WTC11 (cell line): ENCODE results near the gene ZNF423. TPM values are rescaled to one million over a fixed set of nuclear protein-coding genes. Genes with fewer than 3 reads are reported as not detected.

Experiments used
- ATAC-seq: fragments of 200-7000 bp; cut with Tn5 transposase; 2 replicates; pipeline ENCODE4 v1.10.0; 2021; ENCODE audit warnings: mild to moderate bottlenecking, moderate library complexity
- CTCF ChIA-PET: fragments of 300-600 bp; sonication (Branson Sonifier 250); formaldehyde crosslinking; loops from one replicate; lab custom pipeline; 2021; ENCODE audit warnings: antibody characterized with exemption; lab: Charles Lee
- POLR2A ChIA-PET: fragments of 350-600 bp; sonication (Branson Sonifier 250); formaldehyde crosslinking; loops from one replicate; lab custom pipeline; 2021; ENCODE audit warnings: antibody characterized with exemption; lab: Charles Lee
- DNase-seq: peaks from one replicate; pipeline ENCODE4 v3.0.0; 2021; ENCODE audit warnings: low spot score
- H3K27ac Mint-ChIP-seq: 2 replicates; pipeline ENCODE4 v1.8.0; 2021; ENCODE audit warnings: mixed read lengths
- H3K27me3 Mint-ChIP-seq: 2 replicates; pipeline ENCODE4 v1.8.0; 2021; ENCODE audit warnings: low read depth, mild to moderate bottlenecking, moderate library complexity, mixed read lengths
- H3K36me3 Mint-ChIP-seq: 2 replicates; pipeline ENCODE4 v1.8.0; 2021; ENCODE audit warnings: mixed read lengths
- H3K4me1 Mint-ChIP-seq: 2 replicates; pipeline ENCODE4 v1.8.0; 2022; ENCODE audit warnings: mixed read lengths
- H3K4me3 Mint-ChIP-seq: 2 replicates; pipeline ENCODE4 v1.8.0; 2021; ENCODE audit warnings: mild to moderate bottlenecking, moderate library complexity, mixed read lengths
- H3K9me3 Mint-ChIP-seq: 2 replicates; pipeline ENCODE4 v1.8.0; 2021; ENCODE audit warnings: mixed read lengths
- AFF4 ChIP-seq: sonication (generic); formaldehyde crosslinking; IDR thresholded peaks from 2 replicates; pipeline ENCODE4 v1.8.1; 2023; ENCODE audit warnings: mild to moderate bottlenecking, missing genetic modification reagents, borderline replicate concordance
- CBFB ChIP-seq: sonication (generic); formaldehyde crosslinking; IDR thresholded peaks from 2 replicates; pipeline ENCODE4 v1.8.1; 2022; ENCODE audit warnings: mild to moderate bottlenecking, low read depth, missing genetic modification reagents
- CREM ChIP-seq: sonication (generic); formaldehyde crosslinking; IDR thresholded peaks from 2 replicates; pipeline ENCODE4 v1.8.1; 2022; ENCODE audit warnings: mild to moderate bottlenecking, missing genetic modification reagents, moderate library complexity
- ELF4 ChIP-seq: sonication (generic); formaldehyde crosslinking; IDR thresholded peaks from 2 replicates; pipeline ENCODE4 v1.8.1; 2022; ENCODE audit warnings: low read depth, mild to moderate bottlenecking, moderate library complexity, missing genetic modification reagents
- EMX1 ChIP-seq: fragments of 250-450 bp; sonication (Bioruptor Pico); IDR thresholded peaks from 2 replicates; pipeline ENCODE4 v1.8.0; 2021; ENCODE audit warnings: mild to moderate bottlenecking
- JAZF1 ChIP-seq: fragments of 250-450 bp; sonication (Bioruptor Pico); IDR thresholded peaks from 2 replicates; pipeline ENCODE4 v1.9.0; 2021; ENCODE audit warnings: moderate library complexity, mild to moderate bottlenecking, inconsistent platforms
- KAT7 ChIP-seq: sonication (generic); formaldehyde crosslinking; IDR thresholded peaks from 2 replicates; pipeline ENCODE4 v1.8.1; 2023; ENCODE audit warnings: missing genetic modification reagents, mild to moderate bottlenecking, borderline replicate concordance
- NR1H2 ChIP-seq: sonication (generic); formaldehyde crosslinking; IDR thresholded peaks from 2 replicates; pipeline ENCODE4 v1.9.0; 2021; ENCODE audit warnings: mild to moderate bottlenecking, moderate library complexity, missing genetic modification reagents
- NR2C2 ChIP-seq: sonication (generic); formaldehyde crosslinking; IDR thresholded peaks from 2 replicates; pipeline ENCODE4 v1.8.0; 2022; ENCODE audit warnings: mild to moderate bottlenecking, missing genetic modification reagents
- PRDM15 ChIP-seq: sonication (generic); formaldehyde crosslinking; IDR thresholded peaks from 2 replicates; pipeline ENCODE4 v1.8.0; 2022; ENCODE audit warnings: missing genetic modification reagents
- SMAD3 ChIP-seq: sonication (generic); formaldehyde crosslinking; IDR thresholded peaks from 2 replicates; pipeline ENCODE4 v1.8.0; 2022; ENCODE audit warnings: missing genetic modification reagents, mild to moderate bottlenecking, borderline replicate concordance
- STAT6 ChIP-seq: sonication (generic); formaldehyde crosslinking; conservative IDR thresholded peaks from 2 replicates; pipeline ENCODE4 v1.8.1; 2023; ENCODE audit warnings: mild to moderate bottlenecking, low read depth, missing genetic modification reagents, moderate library complexity
- TEAD1 ChIP-seq: sonication (generic); formaldehyde crosslinking; IDR thresholded peaks from 2 replicates; pipeline ENCODE4 v1.8.0; 2022; ENCODE audit warnings: mild to moderate bottlenecking, missing genetic modification reagents
- ZMAT4 ChIP-seq: fragments of 250-450 bp; sonication (Bioruptor Pico); IDR thresholded peaks from 2 replicates; pipeline ENCODE4 v1.9.0; 2021; ENCODE audit warnings: mild to moderate bottlenecking
- ZNF138 ChIP-seq: sonication (generic); formaldehyde crosslinking; conservative IDR thresholded peaks from 2 replicates; pipeline ENCODE4 v1.8.1; 2022; ENCODE audit warnings: mild to moderate bottlenecking, moderate library complexity, missing genetic modification reagents
- total RNA-seq: library from RNA; stranded (reverse); gene quantifications from 3 replicates; pipeline ENCODE4 v1.2.3, GENCODE V29; 2021
- TF ChIP-seq, protein P1 (sequence below): sonication (generic); formaldehyde crosslinking; IDR thresholded peaks from 2 replicates; pipeline ENCODE4 v1.8.0; 2022; ENCODE audit warnings: mild to moderate bottlenecking, missing genetic modification reagents
- TF ChIP-seq, protein P2 (sequence below): fragments of 250-450 bp; sonication (Bioruptor Pico); IDR thresholded peaks from 2 replicates; pipeline ENCODE4 v2.1.2; 2022; ENCODE audit warnings: mild to moderate bottlenecking, moderate library complexity
- TF ChIP-seq, protein P3 (sequence below): fragments of 250-450 bp; sonication (Bioruptor Pico); IDR thresholded peaks from 2 replicates; pipeline ENCODE4 v1.9.0; 2021; ENCODE audit warnings: mild to moderate bottlenecking, borderline replicate concordance

The ZNF423 gene
- total RNA-seq, 1 experiment from 2014 or later, result 38.8 TPM

DNA sequence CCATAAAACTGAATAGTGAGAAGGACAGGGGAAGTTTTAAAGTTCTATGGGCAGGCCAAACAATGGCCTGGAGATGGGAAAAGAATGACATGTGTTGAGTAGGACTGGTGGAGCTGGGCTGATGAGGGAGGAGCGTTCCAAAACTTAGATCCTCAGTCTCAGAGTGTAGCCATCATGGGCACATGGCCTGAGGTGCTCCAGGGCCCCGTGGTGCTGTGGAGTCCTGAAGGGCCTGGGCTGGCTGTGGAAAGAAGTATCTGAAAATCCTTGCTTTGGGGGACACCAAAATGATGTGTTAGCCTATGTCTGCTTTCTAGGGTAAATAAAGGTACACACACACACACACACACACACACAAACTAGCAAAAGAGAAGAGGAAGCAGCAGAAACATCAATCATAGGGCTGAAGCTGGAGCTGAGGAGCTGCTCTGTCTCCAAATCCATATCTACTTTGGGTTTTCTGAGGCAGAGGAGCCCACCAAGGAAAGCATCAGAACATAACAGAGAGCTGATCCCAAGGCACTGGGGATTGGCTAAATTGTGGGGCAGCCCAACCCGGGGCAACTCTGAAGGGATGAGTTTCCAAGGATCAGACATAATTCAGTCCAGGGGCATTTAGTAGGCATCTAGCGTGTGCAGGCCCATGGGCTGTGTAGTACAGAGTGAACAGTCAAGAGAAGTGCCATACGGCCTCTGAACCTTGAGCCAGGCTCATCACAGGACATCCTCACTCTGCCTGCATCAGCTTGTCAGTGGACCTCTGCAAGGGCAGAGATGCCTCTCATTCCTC lies 397.1 kb downstream of the ZNF423 start:
- ATAC-seq (no peak), DNase-seq (no peak)
- H3K4me1 Mint-ChIP-seq, result peaks cover 6% of the 10 kb centered on the region
- H3K9me3 Mint-ChIP-seq, result 0 out of 2 replicates have a peak, but pooled peaks cover 6% of the 10 kb centered on the region
- no peak overlapping the region for H3K27ac Mint-ChIP-seq
- H3K36me3 Mint-ChIP-seq, result no peaks in the 10 kb centered on the region
- H3K4me3 Mint-ChIP-seq, result no peak overlapping the region
- ChIA-PET POLR2A (no interaction called here), CTCF (no interaction called here)
- H3K27me3 Mint-ChIP-seq, result no peaks in the 10 kb centered on the region
- no peak for TF ChIP-seq SMAD3 (CRISPR knock-in tag)
- no peak for TF ChIP-seq PRDM15 (CRISPR knock-in tag)
- no peak for TF ChIP-seq KAT7 (CRISPR knock-in tag)
- TF ChIP-seq, protein P1, sequence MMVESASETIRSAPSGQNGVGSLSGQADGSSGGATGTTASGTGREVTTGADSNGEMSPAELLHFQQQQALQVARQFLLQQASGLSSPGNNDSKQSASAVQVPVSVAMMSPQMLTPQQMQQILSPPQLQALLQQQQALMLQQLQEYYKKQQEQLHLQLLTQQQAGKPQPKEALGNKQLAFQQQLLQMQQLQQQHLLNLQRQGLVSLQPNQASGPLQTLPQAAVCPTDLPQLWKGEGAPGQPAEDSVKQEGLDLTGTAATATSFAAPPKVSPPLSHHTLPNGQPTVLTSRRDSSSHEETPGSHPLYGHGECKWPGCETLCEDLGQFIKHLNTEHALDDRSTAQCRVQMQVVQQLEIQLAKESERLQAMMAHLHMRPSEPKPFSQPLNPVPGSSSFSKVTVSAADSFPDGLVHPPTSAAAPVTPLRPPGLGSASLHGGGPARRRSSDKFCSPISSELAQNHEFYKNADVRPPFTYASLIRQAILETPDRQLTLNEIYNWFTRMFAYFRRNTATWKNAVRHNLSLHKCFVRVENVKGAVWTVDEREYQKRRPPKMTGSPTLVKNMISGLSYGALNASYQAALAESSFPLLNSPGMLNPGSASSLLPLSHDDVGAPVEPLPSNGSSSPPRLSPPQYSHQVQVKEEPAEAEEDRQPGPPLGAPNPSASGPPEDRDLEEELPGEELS, result no peak
- no peak for TF ChIP-seq AFF4 (CRISPR knock-in tag)
- TF ChIP-seq, protein P2, sequence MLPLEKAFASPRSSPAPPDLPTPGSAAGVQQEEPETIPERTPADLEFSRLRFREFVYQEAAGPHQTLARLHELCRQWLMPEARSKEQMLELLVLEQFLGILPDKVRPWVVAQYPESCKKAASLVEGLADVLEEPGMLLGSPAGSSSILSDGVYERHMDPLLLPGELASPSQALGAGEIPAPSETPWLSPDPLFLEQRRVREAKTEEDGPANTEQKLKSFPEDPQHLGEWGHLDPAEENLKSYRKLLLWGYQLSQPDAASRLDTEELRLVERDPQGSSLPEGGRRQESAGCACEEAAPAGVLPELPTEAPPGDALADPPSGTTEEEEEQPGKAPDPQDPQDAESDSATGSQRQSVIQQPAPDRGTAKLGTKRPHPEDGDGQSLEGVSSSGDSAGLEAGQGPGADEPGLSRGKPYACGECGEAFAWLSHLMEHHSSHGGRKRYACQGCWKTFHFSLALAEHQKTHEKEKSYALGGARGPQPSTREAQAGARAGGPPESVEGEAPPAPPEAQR (CRISPR knock-in tag), result no peak
- no peak for TF ChIP-seq TEAD1
- TF ChIP-seq NR2C2, result no peak
- no peak for TF ChIP-seq ELF4 (CRISPR knock-in tag)
- no peak for TF ChIP-seq ZNF138 (CRISPR knock-in tag)
- no peak for TF ChIP-seq ZMAT4 (CRISPR knock-in tag)
- no peak for TF ChIP-seq STAT6
- no peak for TF ChIP-seq CBFB
- TF ChIP-seq NR1H2 (CRISPR knock-in tag), result no peak
- TF ChIP-seq CREM (CRISPR knock-in tag), result no peak
- no peak for TF ChIP-seq JAZF1 (CRISPR knock-in tag)
- no peak for TF ChIP-seq EMX1 (CRISPR knock-in tag)
- TF ChIP-seq, protein P3, sequence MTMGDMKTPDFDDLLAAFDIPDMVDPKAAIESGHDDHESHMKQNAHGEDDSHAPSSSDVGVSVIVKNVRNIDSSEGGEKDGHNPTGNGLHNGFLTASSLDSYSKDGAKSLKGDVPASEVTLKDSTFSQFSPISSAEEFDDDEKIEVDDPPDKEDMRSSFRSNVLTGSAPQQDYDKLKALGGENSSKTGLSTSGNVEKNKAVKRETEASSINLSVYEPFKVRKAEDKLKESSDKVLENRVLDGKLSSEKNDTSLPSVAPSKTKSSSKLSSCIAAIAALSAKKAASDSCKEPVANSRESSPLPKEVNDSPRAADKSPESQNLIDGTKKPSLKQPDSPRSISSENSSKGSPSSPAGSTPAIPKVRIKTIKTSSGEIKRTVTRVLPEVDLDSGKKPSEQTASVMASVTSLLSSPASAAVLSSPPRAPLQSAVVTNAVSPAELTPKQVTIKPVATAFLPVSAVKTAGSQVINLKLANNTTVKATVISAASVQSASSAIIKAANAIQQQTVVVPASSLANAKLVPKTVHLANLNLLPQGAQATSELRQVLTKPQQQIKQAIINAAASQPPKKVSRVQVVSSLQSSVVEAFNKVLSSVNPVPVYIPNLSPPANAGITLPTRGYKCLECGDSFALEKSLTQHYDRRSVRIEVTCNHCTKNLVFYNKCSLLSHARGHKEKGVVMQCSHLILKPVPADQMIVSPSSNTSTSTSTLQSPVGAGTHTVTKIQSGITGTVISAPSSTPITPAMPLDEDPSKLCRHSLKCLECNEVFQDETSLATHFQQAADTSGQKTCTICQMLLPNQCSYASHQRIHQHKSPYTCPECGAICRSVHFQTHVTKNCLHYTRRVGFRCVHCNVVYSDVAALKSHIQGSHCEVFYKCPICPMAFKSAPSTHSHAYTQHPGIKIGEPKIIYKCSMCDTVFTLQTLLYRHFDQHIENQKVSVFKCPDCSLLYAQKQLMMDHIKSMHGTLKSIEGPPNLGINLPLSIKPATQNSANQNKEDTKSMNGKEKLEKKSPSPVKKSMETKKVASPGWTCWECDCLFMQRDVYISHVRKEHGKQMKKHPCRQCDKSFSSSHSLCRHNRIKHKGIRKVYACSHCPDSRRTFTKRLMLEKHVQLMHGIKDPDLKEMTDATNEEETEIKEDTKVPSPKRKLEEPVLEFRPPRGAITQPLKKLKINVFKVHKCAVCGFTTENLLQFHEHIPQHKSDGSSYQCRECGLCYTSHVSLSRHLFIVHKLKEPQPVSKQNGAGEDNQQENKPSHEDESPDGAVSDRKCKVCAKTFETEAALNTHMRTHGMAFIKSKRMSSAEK (CRISPR knock-in tag), result no peak
